ENCODE measurements around the gene KIAA0930.

DNA sequence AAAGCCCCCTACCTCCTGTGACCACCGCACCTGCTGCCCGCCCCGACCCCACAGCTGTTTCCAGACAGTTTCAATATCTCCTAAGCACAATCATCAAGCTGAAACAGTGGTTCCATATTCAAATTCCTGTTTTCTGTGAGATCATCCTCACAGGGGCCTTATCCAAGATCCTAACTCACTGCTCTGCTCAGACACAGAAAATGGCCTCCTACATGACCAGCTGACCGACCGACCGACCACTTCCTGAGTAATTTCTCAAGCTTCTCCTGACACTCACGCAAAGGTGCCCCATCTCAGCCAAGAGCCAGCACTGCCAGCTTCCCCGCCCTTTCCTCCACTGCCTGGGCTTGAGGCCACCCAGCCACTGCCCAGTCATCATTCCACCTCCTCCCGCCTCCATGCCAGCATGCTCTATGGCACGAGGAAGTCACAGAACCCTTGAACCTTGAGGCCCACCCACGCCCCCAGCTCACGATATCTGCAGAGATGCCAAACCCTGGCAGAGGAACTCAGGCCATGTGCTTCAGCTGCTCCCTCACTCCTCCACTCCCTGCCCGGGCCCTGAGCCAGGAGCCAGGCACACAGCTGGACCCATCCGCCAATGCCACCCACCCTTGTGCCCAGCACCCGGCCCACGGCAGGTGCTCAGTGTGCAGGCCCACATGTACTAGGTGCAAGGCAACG, 14.0 kb downstream of the KIAA0930 start:
- TF ChIP-seq CTCF (IDR thresholded peaks at IDR 0.05) (no peak), EZH2 (IDR thresholded peaks at IDR 0.05; ENCODE audit: borderline replicate concordance, insufficient read depth, low read depth, low read length, poor library complexity, severe bottlenecking) (no peak)

All from B cell (primary cell).